Adrenal gland (tissue), 12 donors: ENCODE results near the gene POU2F3. TPM values are rescaled to one million over a fixed set of nuclear protein-coding genes. Genes with fewer than 3 reads are reported as not detected.

Experiments
- DNase-seq, 7 donors: peaks; one replicate each; pipeline ENCODE4 v3.0.0-alpha.2; 2019 to 2020
- H3K27ac ChIP-seq, 5 donors: fragments of 200-600 bp; sonication (generic) in 4 of 5; 1 replicate in 3 of 5; 2 replicates in 2 of 5; pipeline versions ENCODE4 v1.5.1 to v1.8.0; 2016 to 2020; ENCODE audit warnings: mild to moderate bottlenecking in 1 of 5
- H3K27me3 ChIP-seq: fragments of 200-600 bp; 2 replicates; pipeline ENCODE4 v1.8.0; 2021
- H3K36me3 ChIP-seq, 2 donors: fragments of 200-600 bp; replicated peaks in 1 of 2; 1 replicate in 1 of 2; 2 replicates in 1 of 2; pipeline versions ENCODE4 v1.5.1 to v1.8.0; 2018 to 2022
- H3K4me1 ChIP-seq, 2 donors: fragments of 200-600 bp; replicated peaks in 1 of 2; 1 replicate in 1 of 2; 2 replicates in 1 of 2; pipeline versions ENCODE4 v1.5.1 to v1.8.0; 2018 to 2021
- H3K4me3 ChIP-seq, 4 donors: fragments of 200-600 bp; sonication (generic) in 3 of 4; one replicate each; pipeline ENCODE4 v1.5.1; 2016 to 2018
- H3K9me3 ChIP-seq, 3 donors: fragments of 200-600 bp; sonication (generic) in 1 of 3; replicated peaks in 1 of 3; 1 replicate in 2 of 3; 2 replicates in 1 of 3; pipeline versions ENCODE4 v1.5.1 to v1.8.0; 2016 to 2021
- CTCF ChIP-seq, 6 experiments: fragments of 450-650 bp in 4 of 6; fragments of 200-600 bp in 2 of 6; sonication (generic) in 1 of 6; IDR thresholded peaks; 1 replicate in 5 of 6; 2 replicates in 1 of 6; pipeline versions ENCODE4 v1.5.1 to v1.8.0; 2016 to 2021; ENCODE audit warnings: antibody characterized with exemption in 6 of 6, mild to moderate bottlenecking in 2 of 6, moderate library complexity in 1 of 6
- POLR2A ChIP-seq, 2 donors: fragments of 450-650 bp; IDR thresholded peaks; one replicate each; pipeline ENCODE4 v1.6.1; 2017; ENCODE audit warnings: antibody characterized with exemption in 2 of 2, mild to moderate bottlenecking in 2 of 2, moderate library complexity in 1 of 2
- WGBS, 4 donors: extraction: QIAGEN DNeasy Blood & Tissue Kit in 2 of 4; methylation state at CpG; one replicate each; pipeline versions ENCODE4 v1.1.5 to v1.1.7; 2013 to 2017; 5-methylcytosine and 5-hydroxymethylcytosine counted together
- intact Hi-C, 2 donors: fragments of 100-400 bp; cut with DNase I; formaldehyde crosslinking; loops; one replicate each; pipeline versions ENCODE4 v1.14.1 to v1.15.0; 2022 to 2023
- polyA plus RNA-seq, 3 donors: library from polyadenylated mRNA; stranded (reverse); fragments of 200-250 nt in 2 of 3; fragments of 350-450 nt in 1 of 3; fragmentation: Illumina TruSeq in 1 of 3; extraction: RNeasy Lipid Tissue Mini Kit (QIAGEN cat#74804) in 1 of 3; gene quantifications; one replicate each; pipeline ENCODE4 v1.2.3, GENCODE V29; 2013 to 2014
- total RNA-seq, 9 donors: library from RNA; depleted of rRNA in 4 of 9; stranded (reverse); fragments of >200 nt in 4 of 9; fragments of 120-200 nt in 1 of 9; fragmentation: NEBNext Ultra II Directional in 1 of 9; extraction: Animal tissue kit (Norgen Biotek cat#: 25700) in 1 of 9; gene quantifications; one replicate each; pipeline versions ENCODE4 v1.1.0 to v1.2.4, GENCODE V29; 2013 to 2023
- donor health status: healthy with polysubstance abuse.
- donor health status: Bipolar disorder and iron deficiency.
- donor health status: DM: yes; HTN: yes; CAD: no.
- donor health status: DM: no; HTN: no; CAD: no.
- donor health status: DM: no; HTN: no; CAD: no.
- donor health status: DM: yes; HTN: yes; CAD: no.

The POU2F3 gene
- total and polyA plus RNA-seq, 12 donors, result 0.07 to 1.4 (median 0.17) TPM; not detected in 3

- Histone ChIP-seq H3K4me3 (no peak overlapping the region), H3K36me3 (no peaks in the 10 kb centered on the region), H3K9me3 (no peaks in the 10 kb centered on the region), H3K27ac (no peak overlapping the region), H3K4me1 (no peaks in the 10 kb centered on the region), H3K27me3 (no peaks in the 10 kb centered on the region)
- intact Hi-C loops, result no loop called here
- WGBS, 4 donors, result 67 to 84% (median 74%) methylated on average over 1 of the region's 1 CpG
- no peak for DNase-seq
- no peak for TF ChIP-seq CTCF (IDR thresholded peaks at IDR 0.05)
- TF ChIP-seq POLR2A (IDR thresholded peaks at IDR 0.05), result no peak
Measured at GRCh38 chr11:120200677-120201076, 39.3 kb upstream of the POU2F3 start.

- Histone ChIP-seq H3K4me1 (no peaks in the 10 kb centered on the region), H3K9me3 (no peaks in the 10 kb centered on the region), H3K27me3 (no peaks in the 10 kb centered on the region), H3K36me3 (no peaks in the 10 kb centered on the region), H3K4me3 (no peak overlapping the region), H3K27ac (no peak overlapping the region)
- 70 to 78% (median 76%) methylated on average over 3 of the region's 3 CpGs for WGBS, 4 donors
- DNase-seq, result no peak
- no peak for TF ChIP-seq POLR2A (IDR thresholded peaks at IDR 0.05)
- TF ChIP-seq CTCF (IDR thresholded peaks at IDR 0.05), result no peak
- intact Hi-C loops, result no loop called here
Measured at GRCh38 chr11:120201653-120202052, 38.3 kb upstream of the POU2F3 start.

GRCh38 chr11:120203626-120204025, 36.3 kb upstream of the POU2F3 start:
- Histone ChIP-seq H3K4me3 (no peak overlapping the region), H3K36me3 (no peaks in the 10 kb centered on the region), H3K9me3 (no peaks in the 10 kb centered on the region), H3K27me3 (no peaks in the 10 kb centered on the region), H3K27ac (peak overlapping the region in 1 of 5 donors; percentile 1), H3K4me1 (peaks cover 8 to 12% of the 10 kb centered on the region in 2 donors)
- WGBS, 4 donors, result 75 to 92% (median 86%) methylated on average over 4 of the region's 4 CpGs
- intact Hi-C loops, result no loop called here
- TF ChIP-seq POLR2A (IDR thresholded peaks at IDR 0.05) (no peak), CTCF (IDR thresholded peaks at IDR 0.05) (no peak)
- DNase-seq, result no peak

GRCh38 chr11:120205596-120206161, 34.3 kb upstream of the POU2F3 start:
- H3K9me3 ChIP-seq, result no peaks in the 10 kb centered on the region
- peaks cover 25 to 30% of the 10 kb centered on the region in 2 donors for H3K4me1 ChIP-seq
- H3K27me3 ChIP-seq, result no peaks in the 10 kb centered on the region
- peak in 5 of 7 donors; percentile 48 to 72 (median 56) for DNase-seq
- 78 to 79% (median 79%) methylated on average over 7 of the region's 7 CpGs for WGBS, 4 donors
- intact Hi-C loops, result no loop called here
- H3K4me3 ChIP-seq, result no peak overlapping the region
- TF ChIP-seq POLR2A (IDR thresholded peaks at IDR 0.05) (peak in 1 of 2 donors; percentile 37), CTCF (IDR thresholded peaks at IDR 0.05) (no peak)
- H3K27ac ChIP-seq, result peak overlapping the region in 1 of 5 donors; percentile 13
- no peaks in the 10 kb centered on the region for H3K36me3 ChIP-seq
